Measurements from ENCODE around the gene GNAS.

GNAS gene

DNA sequence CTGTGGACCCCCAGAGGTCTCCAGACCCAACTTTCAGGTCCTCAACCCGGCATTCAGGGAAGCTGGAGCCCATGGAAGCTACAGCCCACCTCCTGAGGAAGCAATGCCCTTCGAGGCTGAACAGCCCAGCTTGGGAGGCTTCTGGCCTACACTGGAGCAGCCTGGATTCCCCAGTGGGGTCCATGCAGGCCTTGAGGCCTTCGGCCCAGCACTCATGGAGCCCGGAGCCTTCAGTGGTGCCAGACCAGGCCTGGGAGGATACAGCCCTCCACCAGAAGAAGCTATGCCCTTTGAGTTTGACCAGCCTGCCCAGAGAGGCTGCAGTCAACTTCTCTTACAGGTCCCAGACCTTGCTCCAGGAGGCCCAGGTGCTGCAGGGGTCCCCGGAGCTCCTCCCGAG is 950 bp downstream of the GNAS start:
- DNase-seq, result no peak

DNA sequence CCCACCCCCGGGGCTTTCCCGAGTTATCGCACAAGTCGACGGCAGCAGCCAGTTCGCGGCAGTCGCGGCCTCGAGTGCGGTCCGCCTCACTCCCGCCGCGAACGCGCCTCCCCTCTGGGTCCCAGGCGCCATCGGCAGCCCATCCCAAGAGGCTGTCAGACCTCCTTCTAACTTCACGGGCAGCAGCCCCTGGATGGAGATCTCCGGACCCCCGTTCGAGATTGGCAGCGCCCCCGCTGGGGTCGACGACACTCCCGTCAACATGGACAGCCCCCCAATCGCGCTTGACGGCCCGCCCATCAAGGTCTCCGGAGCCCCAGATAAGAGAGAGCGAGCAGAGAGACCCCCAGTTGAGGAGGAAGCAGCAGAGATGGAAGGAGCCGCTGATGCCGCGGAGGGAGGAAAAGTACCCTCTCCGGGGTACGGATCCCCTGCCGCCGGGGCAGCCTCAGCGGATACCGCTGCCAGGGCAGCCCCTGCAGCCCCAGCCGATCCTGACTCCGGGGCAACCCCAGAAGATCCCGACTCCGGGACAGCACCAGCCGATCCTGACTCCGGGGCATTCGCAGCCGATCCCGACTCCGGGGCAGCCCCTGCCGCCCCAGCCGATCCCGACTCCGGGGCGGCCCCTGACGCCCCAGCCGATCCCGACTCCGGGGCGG is 1.6 kb downstream of the GNAS start:
- no peak for DNase-seq

DNA sequence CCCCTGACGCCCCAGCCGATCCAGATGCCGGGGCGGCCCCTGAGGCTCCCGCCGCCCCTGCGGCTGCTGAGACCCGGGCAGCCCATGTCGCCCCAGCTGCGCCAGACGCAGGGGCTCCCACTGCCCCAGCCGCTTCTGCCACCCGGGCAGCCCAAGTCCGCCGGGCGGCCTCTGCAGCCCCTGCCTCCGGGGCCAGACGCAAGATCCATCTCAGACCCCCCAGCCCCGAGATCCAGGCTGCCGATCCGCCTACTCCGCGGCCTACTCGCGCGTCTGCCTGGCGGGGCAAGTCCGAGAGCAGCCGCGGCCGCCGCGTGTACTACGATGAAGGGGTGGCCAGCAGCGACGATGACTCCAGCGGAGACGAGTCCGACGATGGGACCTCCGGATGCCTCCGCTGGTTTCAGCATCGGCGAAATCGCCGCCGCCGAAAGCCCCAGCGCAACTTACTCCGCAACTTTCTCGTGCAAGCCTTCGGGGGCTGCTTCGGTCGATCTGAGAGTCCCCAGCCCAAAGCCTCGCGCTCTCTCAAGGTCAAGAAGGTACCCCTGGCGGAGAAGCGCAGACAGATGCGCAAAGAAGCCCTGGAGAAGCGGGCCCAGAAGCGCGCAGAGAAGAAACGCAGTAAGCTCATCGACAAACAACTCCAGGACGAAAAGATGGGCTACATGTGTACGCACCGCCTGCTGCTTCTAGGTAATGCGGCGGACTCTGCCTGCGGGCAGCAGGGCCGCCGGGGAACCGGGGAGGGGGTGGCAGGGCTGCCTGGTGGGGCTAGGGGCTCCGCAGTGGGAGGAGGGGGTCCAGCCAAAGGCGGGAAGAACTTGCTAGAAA is 2.3 kb downstream of the GNAS start:
- DNase-seq, result no peak

DNA sequence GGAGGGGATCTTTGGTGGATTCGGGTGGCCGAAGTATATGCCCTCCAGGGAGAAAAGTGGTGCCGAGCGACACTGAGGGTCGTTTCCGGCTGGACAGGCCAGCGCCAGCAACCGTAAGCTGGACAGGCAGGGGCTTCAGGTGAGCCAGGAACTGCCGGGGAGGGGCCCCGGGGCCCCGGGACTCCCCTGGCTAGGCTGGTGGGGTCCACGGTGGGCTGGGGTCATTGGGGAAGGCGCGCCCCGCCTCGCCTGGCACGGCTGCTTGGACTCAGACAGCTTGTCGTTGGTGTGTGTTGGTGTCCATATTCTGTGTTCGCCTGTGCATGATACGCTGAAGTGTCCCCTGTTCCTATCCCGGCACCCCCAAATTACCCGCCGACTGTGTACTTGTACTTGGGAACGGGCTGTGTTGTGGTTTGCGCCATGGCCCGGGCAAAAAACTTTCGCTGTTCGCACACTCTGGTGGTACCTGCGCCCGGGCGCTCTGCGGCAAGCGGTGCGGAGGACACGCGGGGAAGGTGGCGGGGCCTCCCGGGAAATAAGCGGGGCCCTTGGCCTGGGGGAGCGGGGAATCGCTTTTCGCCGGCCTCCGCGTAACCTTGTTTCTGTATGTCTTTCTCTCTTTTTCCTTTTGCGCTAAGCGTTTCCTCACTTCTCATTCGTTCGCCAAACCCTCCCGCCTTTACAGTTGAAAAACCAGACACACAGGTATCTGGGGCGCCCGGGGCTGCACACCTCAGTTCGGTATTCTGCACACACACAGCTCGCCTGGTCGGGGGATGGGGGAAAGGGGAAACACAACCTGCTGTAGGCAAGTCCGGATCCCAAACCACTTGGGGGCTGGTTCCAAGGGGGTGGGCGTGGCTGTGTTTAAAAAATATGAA is 3.2 kb downstream of the GNAS start:
- DNase-seq, result no peak

DNA sequence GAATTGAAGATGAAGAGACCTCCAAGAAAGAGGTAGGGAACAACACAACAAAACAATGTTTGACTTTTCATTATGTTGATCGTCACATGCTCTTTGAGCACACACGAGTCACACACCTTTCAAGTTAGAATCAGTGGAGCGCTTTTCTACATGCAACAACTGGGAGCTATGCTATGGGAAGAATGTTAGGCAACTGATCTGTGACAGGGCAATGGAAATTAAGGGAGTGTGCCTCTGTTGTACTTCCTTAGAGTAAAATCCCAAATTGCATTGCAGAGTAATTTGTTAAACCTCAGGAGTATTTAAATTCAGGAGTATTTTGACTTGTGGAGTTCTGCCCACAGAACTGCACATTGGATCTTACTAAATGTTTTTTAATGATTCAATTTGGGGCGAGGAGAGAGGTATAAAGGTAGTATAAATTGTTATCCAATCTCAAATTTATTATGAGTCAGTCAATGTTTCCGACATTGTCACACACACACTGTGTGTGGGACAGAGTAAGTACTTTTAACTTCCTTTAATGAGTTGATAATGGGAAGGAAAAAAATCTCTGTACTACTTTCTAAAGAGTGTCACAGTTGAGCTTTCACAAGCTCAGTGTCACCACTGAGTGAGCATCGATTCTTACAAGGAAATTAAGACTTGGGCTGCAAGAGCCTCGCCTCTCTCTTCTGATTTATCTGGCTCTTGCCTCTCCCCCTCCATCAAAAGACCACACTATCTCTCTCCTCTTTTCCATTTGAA is 10.7 kb downstream of the GNAS start:
- DNase-seq, result no peak

DNA sequence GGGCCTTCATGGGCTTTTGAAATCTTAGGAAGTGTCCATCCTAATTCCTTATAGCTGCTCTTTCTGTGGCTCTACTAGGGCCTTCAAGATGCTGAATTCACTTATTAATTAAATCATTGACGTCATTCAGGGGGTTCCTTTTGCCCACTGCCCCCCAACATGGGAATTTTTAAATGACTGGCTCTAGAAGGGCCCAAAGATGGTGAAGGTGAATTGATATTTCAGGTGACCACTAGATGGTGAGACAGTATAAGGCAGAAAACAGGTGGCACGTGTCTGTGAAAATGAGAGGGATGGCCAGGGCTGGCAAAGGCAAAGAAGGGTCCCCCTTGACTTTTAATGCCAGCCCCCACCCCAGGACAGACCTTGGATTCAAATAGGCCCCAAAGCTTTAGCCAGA is 11.8 kb downstream of the GNAS start:
- DNase-seq, result no peak

DNA sequence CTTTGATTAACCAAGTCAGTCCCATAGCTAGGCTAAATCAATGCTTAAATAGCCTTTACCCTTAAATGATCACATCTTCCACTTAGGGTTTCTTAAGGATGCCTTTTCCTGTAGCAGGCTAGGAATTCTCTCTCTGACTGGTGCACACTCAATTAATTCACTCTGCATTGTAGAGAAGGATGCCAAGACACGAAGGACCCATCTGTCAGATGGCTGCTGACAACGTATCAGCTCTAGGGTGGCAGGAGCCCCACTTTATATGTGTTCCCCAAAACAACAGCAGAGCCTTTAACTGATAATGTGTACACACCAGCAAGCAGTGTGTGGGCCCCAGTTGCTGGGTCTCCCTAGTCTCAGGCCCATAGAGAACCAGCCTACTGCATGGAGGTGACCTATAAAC is 13.3 kb downstream of the GNAS start:
- no peak for DNase-seq

DNA sequence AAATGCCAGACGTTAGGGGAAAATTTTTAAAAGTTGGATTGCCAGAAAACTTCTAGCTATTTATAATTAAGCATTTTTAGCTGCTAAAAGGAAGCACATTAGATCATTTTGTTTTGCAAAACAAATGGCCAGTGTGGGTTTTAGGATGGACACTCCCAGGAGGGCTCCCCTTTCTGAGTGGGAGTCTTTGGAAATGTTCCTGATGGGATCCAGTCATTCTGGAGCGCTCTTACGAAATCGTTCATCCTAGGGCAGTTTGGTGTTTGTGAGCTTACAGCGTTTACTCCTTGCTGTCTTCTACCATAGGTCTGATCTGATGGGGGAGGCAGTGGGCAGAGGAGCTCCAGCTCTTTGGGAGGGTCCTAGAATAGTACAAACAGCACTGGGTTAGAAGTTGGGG is 14.7 kb downstream of the GNAS start:
- no peak for DNase-seq

DNA sequence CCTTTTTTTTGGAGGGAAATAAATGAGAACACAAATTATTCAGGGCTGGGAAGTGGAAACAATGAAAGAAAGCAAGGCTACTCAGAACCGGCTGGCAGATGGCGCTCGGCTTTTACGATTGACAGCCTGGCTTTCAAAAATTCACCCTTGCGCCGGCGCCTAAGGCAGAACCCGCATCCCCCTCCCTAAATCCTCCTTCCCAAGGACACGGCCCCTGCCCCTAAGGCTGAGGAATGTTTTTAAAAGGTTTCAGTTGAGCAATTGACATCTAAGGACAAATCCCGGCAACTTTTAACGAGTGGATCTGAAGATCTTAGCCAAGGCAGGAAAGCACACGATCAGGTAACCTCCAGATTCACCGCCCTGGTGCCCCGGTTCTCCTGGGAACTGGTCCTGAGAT is 16.3 kb downstream of the GNAS start:
- DNase-seq, result peak in 14 of 56 donors; percentile 3 to 43 (median 14)

DNA sequence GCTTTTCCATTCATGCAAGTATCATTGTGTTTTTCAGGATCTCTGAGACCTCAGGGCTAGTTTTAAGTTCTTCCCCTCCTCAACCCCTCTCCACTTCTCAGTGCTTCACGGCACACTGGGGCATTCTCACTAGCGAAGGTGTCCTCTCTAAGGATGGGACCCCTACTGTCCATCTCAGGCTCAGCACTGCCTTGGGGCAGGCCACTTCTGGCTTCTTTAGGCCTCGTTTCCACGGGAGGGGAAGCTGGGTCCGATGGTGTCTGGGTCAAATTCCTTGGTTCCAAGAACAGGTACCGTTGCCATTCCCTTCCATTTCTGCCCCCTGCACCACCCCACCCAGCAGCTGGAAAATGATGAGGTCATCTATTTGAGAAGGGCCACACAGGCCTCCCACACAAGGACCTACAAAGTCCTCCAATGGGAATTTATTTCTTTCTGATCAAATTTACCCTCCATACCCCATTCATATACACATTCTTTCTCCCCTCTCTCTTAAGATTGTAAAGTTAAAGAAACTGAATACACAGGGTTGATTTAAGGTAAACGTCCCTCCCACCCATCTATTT is 17.2 kb downstream of the GNAS start:
- DNase-seq, result no peak

DNA sequence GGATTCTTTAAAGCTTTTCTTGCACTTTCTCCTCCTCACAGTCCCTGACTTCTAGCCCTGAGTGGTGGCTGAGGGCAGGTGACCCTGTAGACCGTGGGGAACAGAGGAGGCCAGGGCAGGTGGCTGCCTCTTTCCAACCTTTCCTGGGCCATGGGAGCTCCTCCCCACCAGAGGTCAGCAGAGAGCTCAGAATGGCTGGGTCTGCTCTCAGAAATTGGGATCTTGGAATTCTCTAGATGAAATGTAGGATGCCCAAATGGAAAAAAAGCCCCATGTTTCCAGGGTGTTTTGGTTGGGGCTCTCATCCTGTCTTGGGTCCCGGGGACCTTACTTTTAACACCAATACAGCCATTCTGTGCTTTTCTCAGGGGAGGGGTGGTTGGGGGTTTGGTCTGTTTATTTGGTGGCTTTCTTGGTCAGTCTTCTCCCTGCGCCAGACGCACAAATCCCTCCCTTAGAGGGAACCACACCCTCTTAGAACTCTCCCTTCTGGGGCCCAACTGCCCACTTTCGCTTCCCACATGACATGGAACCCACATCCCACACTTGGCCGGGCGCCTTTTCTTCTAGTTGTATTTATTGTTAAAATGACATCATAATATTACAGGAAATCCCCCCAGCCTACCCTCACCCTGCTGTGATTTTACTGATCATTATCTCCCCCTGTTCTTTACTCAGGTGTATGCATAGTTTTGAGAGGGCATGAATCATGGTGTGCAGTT is 17.9 kb downstream of the GNAS start:
- DNase-seq, result peak in 46 of 56 donors; percentile 8 to 79 (median 40)

DNA sequence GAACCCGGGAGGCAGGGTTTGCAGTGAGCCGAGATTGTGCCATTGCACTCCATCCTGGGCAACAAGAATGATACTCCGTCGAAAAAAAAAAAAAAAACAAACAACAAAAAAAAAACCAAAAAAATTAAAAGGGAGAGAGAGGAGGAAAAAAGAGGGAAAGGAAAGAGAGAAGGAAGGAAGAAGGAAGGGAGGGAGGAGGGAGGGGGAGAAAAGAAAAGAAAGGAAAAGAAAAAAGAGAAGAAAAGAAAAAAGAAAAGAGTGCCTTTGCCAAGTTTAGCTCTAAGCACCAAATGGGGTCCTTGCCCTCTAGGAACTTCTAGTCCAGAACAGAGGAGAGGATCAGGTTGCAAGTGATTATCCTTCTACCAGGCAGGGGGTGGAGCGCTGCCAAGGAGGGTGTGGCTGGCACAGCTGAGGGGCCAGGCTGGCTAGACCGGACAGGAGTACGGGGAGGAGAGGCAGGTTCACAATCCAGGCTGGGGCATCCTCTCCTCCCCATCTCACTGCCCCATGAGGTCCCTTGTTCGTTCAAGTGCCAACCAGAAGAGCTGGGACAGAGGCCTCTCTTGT is 19.1 kb downstream of the GNAS start:
- DNase-seq, result no peak

DNA sequence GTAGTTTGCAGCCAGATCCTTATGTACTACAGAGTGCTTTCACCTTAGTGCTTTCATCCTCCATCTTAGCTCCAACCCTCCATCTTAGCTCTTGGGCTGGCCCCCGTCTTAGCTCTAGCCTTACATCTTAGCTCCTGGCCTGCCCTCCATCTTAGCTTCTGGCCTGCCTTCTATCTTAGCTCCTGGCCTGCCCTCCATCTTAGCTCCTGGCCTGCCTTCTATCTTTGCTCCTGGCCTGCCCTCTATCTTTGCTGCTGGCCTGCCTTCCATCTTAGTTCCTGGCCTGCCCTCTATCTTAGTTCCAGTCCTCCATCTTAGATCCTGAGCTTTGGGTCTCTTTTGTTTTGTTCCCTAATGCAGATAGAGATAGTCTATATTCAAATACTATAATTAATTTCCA is 22.0 kb downstream of the GNAS start:
- DNase-seq, result no peak

DNA sequence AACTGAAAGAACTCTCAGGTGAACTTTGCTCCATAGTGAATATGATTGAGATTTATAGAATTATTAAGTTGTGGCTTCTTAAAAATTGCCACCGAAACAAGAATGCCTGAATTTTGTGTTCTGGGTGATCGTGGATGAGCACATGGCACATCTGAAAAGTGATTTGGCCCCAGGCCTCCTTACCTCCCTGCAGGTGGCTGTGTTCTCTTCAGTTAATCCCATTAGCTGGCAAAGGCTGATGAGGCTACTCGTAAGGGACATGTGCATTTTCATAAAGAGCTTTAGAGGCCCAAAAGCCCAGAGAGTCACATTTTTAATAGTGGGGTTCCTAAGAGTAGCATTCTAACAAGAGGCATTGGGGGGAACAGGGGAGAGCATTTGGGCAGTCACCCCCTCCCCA is 22.6 kb downstream of the GNAS start:
- no peak for DNase-seq

DNA sequence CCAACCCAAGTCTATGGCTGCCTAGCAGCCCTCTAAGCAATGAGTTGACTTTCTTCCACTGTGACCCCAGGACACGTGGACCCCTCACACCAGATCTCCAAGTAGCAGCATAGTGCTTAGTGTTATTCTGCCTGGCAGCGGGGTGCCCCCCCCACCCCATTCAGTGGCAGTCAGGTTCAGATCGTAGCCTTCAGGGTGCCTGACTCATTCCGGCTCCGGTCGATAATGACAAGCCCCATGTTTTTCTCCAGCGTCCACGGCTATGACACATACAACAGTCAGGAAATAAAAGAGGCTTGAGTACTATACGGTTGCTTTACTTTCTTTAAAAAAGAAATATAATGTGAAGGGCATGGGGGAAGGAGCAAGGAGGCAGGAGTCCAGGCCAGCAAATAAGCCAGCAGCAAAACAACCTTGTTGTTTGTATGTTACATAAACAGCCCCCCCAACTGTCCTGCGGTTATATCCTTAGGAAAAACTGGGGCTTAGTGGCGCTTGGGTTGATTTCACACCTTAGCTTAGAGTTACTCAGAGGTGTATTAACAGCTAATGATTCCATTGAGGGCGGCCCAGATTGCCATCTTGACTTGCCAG is 23.1 kb downstream of the GNAS start:
- no peak for DNase-seq

DNA sequence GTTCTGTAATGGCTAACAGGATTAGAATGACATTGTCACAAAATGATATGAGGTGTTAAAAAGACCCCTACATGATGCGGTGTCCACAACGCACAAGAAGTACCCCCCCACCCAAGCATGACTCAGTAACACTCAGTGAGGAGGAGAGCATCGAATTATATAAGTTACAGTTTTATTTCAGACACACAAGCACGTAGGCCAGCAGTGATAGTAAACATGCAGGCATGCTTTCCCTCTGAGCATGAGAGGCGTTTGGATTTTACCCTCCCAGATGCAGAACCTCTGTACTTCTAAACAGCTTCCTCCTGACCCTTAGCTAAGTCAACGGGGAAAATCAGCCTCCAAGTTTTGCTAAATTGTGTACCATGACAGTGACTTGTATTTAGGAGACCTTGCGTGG is 23.9 kb downstream of the GNAS start:
- DNase-seq, result no peak

DNA sequence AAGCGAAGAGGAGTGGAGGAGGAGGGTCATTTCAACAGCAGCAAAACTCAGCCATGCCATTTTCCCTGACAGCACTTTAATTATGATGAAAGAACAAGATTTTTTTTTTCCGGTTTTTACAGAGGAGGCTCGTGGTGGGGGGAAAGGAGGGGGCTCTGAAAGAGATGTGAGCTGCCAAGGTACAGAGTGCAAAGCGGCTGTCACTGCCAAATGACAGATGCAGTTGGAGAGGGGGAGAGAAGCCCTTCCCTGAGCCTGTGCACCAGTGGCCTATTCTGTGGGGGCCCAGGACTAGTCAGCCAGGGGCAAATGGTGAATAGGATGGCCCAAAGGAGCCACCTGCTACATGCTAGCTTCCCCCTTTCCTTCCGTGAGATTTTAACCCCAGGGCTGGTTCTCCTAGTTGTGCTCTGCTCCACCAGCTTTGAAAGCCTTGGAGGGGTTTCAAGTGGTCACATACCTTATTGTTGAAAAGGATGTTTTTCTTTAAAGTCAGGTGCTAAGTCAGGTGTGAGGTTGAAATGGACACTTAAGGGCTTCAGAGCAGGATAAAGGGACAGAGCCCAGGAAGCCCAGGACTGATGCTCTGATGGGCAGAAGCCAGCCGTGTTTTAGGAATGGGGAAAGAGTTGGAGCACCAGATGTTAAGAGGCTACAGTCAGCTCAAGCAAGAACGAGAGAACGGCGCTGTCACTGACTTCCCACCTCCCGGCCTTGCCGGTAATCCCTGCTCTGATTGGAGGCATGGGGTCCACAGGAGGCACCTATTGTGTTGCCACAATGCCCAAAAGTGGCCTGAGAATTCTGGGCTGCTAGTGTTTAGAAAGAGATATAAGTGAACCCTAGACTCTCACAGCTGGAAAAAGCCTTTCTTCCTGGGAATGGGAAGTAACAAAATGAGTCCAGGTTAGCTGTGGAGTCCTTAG is 24.8 kb downstream of the GNAS start:
- DNase-seq, result no peak

DNA sequence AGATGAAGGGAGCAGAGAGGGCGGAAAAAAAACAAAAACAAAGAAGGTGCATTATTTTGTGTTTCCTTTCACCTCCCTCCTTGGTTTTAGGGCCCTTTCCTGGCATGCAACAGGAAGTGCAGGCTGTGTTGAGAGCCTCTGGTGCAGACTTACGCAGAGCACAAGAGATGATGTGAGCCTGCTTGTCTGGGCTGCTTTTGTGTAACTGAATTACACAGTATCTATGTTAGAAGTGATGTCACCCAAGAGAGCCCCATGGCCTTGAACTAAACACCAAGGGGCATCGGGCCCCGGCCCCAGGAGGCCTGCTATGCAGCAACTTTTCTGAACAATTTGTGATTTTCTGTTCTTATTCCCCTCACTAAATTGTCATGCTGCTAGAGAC is 25.5 kb downstream of the GNAS start:
- DNase-seq, result no peak

Measured in nucleus accumbens (tissue), 56 donors.